ENCODE results near the gene SOD2.

Gene SOD2

DNA sequence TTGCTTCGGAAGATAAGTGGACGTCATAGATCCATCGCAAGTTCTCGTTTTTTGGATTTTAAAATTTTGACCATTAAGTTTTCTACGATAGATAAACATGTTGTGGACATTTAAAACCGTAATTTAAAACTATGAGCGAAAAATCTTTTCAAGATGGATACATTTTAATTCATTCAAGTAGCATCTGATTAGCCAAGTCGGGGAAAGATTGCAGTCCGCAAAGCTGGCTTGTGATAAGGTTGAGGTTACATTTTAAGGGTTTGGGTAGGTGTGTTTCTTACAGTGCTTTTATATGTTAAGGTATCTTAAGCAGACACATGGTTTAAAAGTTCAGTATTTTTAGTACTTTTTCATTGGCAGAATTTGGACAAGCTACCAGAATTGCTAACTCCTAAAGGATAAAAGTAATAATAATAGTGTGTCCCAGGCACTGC is 35.5 kb upstream of the SOD2 start:
- H3K27ac ChIP-seq = peak overlapping the region; percentile 97
- TF ChIP-seq, protein P1, sequence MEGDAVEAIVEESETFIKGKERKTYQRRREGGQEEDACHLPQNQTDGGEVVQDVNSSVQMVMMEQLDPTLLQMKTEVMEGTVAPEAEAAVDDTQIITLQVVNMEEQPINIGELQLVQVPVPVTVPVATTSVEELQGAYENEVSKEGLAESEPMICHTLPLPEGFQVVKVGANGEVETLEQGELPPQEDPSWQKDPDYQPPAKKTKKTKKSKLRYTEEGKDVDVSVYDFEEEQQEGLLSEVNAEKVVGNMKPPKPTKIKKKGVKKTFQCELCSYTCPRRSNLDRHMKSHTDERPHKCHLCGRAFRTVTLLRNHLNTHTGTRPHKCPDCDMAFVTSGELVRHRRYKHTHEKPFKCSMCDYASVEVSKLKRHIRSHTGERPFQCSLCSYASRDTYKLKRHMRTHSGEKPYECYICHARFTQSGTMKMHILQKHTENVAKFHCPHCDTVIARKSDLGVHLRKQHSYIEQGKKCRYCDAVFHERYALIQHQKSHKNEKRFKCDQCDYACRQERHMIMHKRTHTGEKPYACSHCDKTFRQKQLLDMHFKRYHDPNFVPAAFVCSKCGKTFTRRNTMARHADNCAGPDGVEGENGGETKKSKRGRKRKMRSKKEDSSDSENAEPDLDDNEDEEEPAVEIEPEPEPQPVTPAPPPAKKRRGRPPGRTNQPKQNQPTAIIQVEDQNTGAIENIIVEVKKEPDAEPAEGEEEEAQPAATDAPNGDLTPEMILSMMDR (conservative IDR thresholded peaks at IDR 0.05) = no peak

DNA sequence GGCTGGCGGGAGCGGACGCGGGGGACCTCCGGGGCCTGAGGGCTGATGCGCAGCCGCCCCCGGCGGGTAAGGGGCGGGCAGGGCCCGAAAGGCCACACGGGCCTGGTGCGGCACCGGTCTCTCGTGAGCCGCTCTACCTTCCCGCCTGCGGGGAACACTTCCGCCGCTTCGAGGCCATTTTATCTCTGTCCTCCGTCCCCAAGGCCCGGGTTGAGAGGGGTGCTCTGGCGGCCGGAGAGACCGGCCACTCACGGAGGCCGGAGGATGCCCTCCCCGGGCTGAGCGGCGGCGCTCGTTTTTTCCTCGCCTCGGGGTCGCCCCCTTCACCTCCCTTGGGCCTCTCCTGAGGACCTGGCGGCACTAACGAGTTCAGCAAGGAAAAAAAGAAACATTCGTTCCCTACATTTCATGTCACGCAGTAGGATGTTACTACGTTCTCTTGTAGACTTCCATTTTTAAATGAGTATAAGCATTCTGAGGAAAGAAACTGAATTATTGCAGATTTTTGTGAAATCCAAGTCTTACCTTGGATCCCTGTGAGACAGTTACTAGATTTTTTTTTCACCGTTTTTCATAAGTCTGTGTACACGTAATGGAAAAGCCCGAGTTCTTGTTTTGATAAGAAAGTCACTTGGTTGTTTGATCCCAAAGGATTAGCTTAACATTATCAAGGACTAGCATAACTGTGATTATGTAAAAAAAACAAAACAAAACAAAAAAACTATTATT is 34.8 kb upstream of the SOD2 start:
- H3K27ac ChIP-seq = peak overlapping the region; percentile 97
- TF ChIP-seq, protein P1 (conservative IDR thresholded peaks at IDR 0.05) = no peak

DNA sequence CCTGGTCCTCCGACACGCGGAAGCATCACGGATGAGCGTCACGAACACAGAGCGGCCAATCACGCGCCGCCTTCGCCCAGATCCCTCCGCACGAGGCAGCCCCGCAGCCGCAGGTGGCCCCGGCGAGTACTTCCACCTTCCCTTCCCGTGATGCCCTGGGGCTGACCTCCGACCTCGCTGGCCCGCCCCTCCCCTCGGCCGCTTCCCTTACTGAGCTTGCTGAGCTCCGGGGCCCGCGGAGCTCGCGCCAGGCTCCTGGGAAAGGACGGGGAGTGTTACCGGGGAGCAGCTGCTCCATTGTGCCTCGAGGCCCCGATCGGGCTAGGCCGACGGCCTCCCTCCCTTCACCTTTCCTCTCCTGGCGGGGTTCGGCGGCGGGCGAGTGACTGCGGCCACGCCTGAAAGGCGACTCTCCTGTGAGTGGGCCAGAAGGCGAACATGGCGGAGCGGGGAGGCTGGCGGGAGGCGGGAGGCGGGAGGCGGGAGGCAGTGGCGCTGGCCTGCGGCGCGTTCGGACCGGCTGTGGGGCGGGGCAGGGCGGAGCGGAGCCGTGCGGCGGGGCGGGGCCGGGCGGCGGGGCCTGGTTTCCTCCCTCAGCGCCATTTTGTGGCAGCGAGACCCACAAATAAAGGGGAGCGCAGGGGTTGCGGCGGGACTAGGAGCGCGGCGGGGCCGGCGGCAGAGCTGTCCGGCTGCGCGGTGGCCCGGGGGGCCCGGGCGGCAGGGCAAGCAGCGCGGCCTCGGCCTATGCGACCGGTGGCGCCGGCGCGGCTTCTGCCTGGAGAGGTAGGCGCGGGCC is 34.1 kb upstream of the SOD2 start, which contains the start of gene WTAP:
Gene WTAP (plus strand): TSS at position 589 of the 799 bp plus-strand sequence. CDS start 8,760 bp downstream, outside the sequence.
- H3K27ac ChIP-seq = peak within 1 kb of the TSS; percentile 97
- TF ChIP-seq, protein P1 (conservative IDR thresholded peaks at IDR 0.05) = no peak

DNA sequence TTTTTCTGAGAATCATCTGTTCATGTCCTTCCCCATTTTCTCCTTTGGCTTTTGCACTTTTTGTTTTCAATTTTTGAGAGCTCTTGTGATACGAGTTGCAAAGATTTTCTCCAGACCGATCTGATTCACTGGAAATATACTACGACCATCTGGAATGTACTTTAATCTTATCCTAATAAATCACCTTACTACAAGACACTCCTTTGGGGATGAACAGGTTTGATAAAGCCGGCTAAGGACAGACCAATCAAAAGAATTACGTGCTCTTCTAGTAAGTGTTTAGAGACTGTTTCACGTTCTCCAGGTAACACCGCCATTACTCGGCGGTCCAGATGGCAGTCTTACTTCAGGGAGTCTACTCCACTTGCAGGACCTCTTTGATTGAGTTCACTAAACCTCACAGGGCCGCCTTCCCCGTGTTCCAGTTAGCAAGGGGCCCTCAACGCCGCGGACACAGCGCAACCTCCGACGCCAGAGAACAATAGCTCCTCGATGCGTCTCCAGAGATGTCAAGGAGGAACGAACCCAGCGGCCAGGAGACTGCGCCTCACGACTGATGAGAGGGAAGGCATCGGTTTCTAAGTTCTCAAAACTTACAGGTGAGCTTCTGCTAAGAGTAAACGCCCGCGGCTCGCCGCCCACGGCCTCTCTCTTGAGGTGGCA is 33.3 kb upstream of the SOD2 start:
- TF ChIP-seq, protein P1 (conservative IDR thresholded peaks at IDR 0.05) = no peak
- peak overlapping the region; percentile 97 for H3K27ac ChIP-seq

DNA sequence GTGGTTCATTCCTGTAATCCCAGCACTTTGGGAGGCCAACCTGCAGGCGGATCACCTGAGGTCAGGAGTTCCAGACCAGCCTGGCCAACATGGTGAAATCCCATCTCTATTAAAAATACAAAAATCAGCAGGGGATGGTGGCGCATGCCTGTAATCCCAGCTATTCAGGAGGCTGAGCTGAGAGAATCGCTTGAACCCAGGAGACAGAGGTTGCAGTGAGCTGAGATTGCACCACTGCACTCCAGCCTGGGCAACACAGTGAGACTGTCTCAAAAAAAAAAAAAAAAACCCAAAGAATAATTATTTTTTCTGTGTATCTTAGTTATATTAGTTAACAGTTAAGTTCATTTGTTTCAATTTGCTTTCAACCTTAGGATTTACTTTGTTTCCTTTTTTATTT is 32.2 kb upstream of the SOD2 start:
- H3K27ac ChIP-seq = peak overlapping the region; percentile 97; the same call in 1 of the 2 replicates

DNA sequence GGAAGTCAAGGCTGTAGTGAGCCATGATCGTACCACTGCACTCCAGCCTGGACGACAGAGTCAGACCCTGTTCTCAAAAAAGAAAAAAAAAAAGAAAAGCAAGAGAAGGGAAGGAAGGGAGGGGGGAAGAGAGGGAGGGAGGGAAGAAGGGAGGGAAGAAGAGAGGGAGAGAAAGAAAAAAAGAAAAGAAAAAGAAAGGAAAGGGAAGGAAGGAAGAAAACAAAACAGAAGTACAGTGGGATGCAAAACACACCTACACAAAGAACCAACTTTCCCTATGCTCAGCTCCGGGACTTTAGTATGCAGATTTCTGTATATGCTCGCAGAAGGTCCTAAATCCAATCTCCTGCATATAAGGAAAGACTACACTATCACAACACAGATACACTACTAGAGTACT is 31.7 kb upstream of the SOD2 start:
- H3K27ac ChIP-seq = peak overlapping the region; percentile 97; the same call in 1 of the 2 replicates
- TF ChIP-seq, protein P1 (conservative IDR thresholded peaks at IDR 0.05) = no peak

DNA sequence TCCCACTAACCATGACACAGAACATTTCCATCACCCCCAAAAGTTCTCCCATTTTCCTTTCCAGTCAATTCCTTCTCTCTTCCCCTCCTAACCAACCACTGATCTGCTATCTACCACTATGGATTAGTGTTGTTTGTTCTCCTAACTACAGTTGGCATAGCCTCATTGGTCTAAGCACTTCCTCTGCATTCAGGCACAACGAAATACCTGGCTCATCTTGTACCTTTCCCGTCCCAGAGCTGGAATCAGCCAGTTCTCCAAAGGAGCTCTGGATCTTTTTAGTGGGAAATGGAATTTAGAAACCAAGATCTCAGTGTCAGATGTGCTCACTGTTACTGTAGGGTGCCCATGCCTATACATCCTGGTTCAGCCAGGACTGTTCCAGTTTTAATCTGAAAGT is 30.2 kb upstream of the SOD2 start:
- TF ChIP-seq, protein P1 (conservative IDR thresholded peaks at IDR 0.05) = no peak
- H3K27ac ChIP-seq = no peak overlapping the region

Measured in VCaP (cell line).